GM21381 (cell line): ENCODE data around the gene NECAB3.

Experiments
- ATAC-seq: cut with Tn5 transposase; IDR thresholded peaks from one replicate; pipeline ENCODE4 v1.9.1; 2021; ENCODE audit warnings: mild to moderate bottlenecking, moderate library complexity; ENCODE audit not compliant: unreplicated experiment

Gene NECAB3

DNA sequence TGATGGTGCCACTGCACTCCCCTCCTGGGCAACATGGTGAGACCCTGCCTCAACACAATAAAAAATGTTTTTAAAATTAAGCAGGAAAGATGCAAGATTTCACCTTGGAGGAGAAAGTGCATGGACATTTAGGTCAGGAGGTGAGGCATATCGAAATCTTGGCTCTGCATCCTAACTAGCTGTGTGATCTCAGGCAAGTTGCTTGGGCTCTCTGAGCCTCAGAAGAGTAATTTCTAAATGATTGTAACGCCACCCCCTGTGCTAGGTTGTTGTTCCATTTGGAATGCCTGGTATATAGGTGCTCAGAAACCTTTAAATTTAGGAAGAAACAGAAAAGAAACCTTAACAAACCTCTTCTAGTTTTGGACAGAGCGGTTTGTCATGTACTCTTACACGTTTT, 48.0 kb downstream of the NECAB3 start:
- no peak for ATAC-seq

DNA sequence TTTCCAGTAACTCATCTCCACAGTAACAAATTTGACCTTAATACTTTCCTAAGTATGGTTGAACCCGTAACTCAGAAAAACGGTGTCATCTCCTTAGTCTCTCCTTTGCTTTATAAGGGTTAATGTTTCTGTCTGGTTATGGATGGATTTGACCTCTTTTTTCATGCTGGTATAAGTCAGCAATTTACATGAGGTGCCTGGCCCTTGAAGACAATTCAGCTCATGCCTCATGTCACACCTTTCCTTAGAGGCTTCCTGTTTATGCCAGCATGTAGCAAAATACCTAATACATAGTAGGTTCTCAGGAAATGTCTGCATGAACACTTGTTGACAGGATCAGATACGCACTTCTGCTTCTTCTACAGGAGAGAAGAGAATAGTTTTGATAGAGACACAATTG, 49.8 kb downstream of the NECAB3 start:
- ATAC-seq, result no peak

DNA sequence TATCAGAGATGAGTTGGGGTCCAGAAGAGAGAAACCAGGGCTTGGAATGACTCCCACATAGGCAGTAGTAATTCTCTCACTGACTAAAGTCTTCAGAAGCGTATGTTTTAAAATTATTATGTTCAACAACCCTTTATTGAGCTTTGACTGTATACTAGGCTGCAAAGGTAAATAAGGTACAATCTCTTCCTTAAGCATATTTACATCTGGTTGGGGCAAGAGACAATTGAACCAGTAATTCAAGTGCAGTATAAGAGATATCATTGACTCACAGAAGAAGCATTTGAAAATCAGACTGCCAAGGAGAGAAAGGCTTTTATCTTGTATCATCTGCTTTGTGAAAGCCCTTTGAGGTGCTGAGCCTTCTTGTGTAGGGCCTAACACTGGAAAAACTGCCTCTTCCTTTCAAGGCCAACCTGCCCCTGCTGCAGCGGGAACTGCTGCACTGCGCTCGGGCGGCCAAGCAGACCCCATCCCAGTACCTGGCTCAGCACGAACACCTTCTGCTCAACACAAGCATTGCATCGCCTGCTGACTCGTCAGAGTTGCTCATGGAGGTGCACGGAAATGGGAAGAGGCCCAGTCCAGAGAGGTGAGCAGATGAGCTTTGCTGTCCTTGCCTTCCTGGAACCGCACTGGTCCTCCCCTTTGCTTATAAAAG, 51.4 kb downstream of the NECAB3 start:
- no peak for ATAC-seq

DNA sequence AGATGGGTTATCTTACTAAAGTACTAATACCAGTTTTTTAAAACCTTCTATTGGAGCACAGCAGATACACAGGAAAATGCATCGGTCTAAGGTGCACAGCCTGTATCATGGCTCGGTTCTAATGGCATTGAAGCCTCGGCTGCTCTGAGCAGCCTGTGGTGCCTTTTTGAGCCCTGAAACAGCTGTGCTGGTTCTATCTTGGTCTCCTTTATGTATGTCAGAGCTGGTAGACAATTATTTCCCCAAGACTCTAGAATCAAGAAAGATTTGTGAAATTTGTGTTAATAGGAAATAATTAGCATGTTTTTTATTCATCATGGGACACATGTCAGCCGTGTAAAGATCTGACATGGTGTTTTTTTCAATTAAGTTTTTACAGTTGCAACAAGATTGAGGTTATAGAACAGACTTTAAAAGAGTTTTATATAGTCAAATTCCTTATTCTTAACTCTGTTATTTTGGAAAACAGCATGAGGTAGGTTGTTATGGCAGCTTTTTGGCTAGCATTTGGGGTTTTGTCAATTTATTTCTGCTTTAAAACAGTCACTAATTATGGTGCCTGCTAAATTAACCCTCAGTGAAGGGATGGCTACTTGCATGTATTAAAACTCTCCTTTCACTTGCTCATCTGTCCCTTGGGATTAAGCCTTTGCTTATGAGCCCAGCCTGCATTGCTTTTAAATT, 52.4 kb downstream of the NECAB3 start:
- no peak for ATAC-seq

DNA sequence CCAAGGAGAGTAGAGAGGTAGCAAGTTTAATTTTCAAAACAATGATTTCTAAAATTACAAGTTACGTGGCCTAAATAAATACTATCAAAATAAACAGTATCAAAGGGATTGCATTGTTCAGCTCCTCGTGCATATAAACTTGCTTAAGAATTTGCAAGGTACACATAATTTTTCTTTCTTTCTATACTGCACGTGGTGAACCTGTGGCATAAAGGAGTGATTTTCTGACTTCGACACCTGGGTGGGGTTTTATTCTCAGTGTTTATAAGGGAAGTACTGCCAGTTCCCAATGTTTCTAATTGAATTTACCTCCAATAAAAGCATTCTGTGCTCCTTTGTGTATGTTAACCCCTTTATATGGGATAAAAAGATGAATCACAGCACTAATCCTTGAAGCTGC, 62.2 kb downstream of the NECAB3 start:
- no peak for ATAC-seq

DNA sequence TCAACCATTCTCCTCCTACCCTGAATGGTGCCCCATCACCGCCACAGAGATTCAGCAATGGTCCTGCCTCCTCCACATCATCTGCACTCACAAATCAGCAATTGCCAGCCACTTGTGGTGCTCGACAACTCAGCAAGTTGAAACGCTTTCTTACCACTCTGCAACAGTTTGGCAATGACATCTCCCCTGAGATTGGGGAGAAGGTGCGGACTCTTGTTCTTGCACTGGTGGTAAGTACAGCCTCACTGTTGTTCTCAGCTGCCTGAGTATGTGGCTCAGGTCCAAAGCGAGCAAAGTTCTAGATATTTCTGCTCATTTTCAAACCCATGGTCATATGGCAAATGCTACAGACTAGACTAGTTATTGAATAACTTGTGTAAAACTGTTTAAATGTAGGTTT, 63.1 kb downstream of the NECAB3 start:
- ATAC-seq, result no peak

DNA sequence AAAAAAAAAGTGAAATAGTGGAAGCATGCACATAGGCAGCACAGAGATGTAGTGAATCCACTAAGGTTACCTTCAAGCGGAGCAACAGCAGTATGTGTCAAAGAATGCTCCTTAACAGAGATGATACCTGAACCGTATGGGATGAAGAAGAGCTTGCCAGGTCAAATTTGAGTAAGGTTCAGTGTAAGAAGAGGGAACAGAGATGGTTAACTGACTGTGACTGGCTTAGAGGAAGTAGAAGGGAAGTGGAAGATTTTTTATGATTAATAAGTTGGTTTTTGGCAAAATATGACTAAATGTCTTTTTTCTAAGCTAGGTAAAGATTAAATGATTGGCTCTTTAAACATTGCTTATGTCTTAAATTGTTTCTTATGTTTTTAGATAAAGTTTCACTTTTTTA, 64.7 kb downstream of the NECAB3 start:
- ATAC-seq, result no peak
